RWPE1 (cell line): ENCODE results near the gene CTBP1.

Experiments used
- CTCF ChIA-PET: fragments of 350-600 bp; sonication (Branson Sonifier 250); formaldehyde crosslinking; extraction: SDS; loops from one replicate; lab custom pipeline; 2021; lab: Yijun Ruan, JAX
- POLR2A ChIA-PET: fragments of 400-600 bp; formaldehyde crosslinking; extraction: SDS; loops from one replicate; lab custom pipeline; 2020; ENCODE audit warnings: antibody characterized with exemption; ENCODE audit not compliant: low non-redundant PET; lab: Yijun Ruan, JAX
- DNase-seq: peaks from one replicate; pipeline ENCODE4 v3.0.0; 2012; ENCODE audit warnings: low spot score
- H3K27ac ChIP-seq: fragments of 450-650 bp; 2 replicates; pipeline ENCODE4 v1.5.1; 2017
- CTCF ChIP-seq: fragments of 450-650 bp; conservative IDR thresholded peaks from 2 replicates; pipeline ENCODE4 v1.5.1; 2017; ENCODE audit warnings: low read depth, mild to moderate bottlenecking

CTBP1 gene

DNA sequence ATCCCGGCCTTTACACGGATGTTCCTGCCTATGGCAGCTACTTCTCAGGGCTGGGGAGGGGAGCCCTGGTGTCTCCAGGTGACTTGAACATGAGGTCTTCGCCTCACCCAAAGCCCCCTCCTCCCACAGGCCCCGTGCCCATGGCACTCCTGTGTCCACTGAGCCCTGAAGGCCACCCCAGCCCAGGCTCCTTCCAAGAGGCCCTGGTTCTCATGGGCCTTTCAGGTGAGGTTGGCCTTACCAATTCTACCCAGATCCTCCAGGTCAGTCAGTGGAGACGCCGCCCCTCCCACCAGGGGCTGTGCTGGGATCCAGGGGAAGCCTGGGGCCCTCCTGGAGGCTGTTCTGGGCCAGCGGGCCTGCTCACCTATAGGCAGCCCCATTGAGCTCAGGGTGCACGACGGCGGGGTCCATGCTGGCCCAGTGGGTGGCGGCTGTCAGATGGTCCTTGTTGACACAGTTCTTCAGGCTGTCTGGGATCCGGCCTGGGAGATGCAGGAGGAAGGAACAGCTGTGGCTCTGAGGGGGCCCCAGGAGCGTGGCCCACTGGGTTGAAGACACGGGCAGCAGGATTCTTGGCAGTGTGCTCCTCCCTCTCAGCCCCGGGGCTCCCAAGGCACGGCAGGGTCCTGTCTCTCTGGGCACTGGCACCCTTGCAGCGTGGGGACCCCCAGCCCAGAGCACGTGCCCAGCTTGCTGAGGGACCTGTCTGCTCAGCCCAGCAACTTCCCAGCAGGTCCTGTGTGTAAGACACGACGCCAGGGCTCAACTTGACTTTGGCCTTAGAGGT lies 36.2 kb downstream of the CTBP1 start:
- DNase-seq: no peak
- ChIA-PET POLR2A (no interaction called here), CTCF (interaction anchor here (0.6 kb wide), 2 partner anchors 174 to 336 kb away, joined by 3 to 4 read pairs; no protein-coding TSS in a partner anchor)
- TF ChIP-seq CTCF: no peak
- peak overlapping the region; percentile 51 for H3K27ac ChIP-seq

DNA sequence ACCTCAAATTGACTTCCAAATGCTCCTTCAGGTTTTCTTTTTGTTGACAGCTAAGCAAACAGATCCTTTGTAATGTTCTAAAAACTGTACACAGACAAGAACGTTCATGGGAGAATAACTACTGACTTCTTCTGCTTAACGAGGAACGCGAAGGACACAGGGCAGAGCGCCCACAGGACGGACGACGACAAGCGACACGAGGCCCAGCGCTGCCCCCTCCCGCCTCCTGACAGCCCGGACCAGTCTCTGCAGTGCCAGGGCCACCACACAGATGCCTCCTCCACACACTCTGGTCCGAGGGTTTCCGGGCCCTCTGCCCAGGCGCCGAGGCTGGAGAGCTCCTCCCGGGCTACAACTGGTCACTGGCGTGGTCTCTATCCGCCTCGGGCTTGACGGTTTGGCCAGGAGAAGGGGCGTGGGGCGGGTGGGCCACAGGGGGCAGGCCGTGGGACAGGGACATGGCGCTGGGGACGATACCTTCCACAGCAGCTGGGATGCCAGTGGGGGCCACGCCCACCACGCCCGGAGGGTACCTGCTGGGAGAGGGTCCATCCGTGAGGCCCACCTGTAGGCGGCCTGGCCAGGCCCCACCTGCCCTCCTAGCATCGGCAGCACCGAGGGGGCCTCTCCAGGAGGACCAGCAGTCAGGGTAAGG lies 36.9 kb downstream of the CTBP1 start:
- ChIA-PET CTCF (interaction anchor here (0.6 kb wide), 1 partner anchor 336 kb away, joined by 3 read pairs; no protein-coding TSS in a partner anchor), POLR2A (no interaction called here)
- peak overlapping the region; percentile 51 for H3K27ac ChIP-seq
- DNase-seq: no peak
- no peak for TF ChIP-seq CTCF

- ChIA-PET CTCF (no interaction called here), POLR2A (no interaction called here)
- H3K27ac ChIP-seq: peak overlapping the region; percentile 70
- no peak for TF ChIP-seq CTCF
- DNase-seq: no peak
These were observed 37.6 kb downstream of the CTBP1 start for GRCh38 chr4:1211371-1211770.

DNA sequence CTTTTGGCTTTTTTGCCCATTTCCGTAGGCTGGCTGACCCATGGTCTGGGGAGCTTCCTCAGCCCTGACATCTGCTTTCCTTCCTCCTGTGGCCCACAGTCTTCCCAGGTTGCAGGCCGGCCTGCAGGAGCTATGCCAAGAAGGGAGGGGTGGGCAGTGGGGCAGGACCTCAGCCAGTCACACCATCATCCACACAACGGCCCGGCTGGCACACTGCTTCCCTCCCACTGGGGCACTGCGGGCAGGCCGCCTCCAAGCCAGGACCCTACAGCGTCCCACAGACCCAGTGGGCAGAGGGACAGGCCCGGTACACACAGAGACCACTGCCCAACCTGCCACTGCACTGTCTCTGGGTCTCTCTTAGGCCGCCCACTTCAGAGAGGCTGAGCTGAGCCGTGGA lies 38.0 kb downstream of the CTBP1 start:
- no peak for DNase-seq
- TF ChIP-seq CTCF: no peak
- ChIA-PET CTCF (no interaction called here), POLR2A (no interaction called here)
- H3K27ac ChIP-seq: peak overlapping the region; percentile 70

GRCh38 chr4:1210241-1210841 lies 38.6 kb downstream of the CTBP1 start:
- no peak for DNase-seq

More at GRCh38 chr4:1210241-1210841, 38.6 kb downstream of the CTBP1 start:
- POLR2A ChIA-PET: no interaction called here
- CTCF ChIA-PET: no interaction called here
- TF ChIP-seq CTCF: no peak
- peak overlapping the region; percentile 70 for H3K27ac ChIP-seq
